Activated gamma-delta T cell treated with Interleukin-2 at 50 U/mL for 16 hours (primary cell): Measurements from ENCODE around the gene OPRL1.

Experiments used
- DNase-seq: peaks from one replicate; pipeline ENCODE4 v3.0.0-alpha.2; 2020

Gene OPRL1

DNA sequence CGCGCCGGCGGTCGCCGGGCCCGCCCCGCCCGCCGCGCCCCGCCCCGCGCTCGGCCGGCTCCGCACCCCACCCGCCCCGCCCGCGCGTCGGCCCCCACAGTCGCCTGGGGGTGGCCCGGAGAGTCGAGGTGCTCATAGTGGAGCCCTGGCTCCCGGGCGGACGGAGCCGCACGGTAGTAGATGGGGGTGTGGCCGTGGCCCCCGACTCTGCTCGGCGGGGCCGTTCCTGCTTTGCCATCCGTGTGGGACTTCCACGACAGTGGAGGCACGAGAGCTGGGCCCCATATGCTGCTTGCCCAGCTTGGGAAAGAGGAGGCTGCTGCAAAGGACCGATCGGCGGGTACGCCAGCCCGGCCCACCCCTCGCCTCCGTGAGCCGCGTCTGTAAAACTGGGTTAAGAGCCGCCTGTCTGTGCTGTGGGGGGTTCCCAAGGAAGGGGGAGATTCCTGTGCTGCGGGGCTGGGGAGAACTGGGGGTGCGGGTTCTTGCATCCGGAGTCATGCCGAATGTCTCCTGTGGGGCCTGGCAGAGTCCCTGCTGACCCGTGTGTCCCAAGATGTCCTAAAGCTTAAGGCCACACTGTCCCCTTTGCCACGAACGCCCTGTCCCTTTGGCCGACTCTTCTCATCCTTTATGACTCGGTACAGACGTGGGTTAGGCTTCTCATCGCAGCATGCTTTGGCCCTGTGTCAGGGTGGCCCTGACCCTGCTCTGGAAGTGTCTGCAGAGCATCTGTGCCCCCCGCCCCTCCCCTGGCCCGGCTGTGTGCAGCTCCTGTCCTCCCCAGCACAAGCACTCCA is at the start of gene OPRL1:
OPRL1 (plus strand) TSS at position 70 of the 800 bp plus-strand sequence. CDS start 12,639 bp downstream, outside the sequence.
- peak; percentile 35 for DNase-seq

- no peak for DNase-seq
These were observed 49.3 kb upstream of the OPRL1 start for GRCh38 chr20:64030371-64031134.

DNA sequence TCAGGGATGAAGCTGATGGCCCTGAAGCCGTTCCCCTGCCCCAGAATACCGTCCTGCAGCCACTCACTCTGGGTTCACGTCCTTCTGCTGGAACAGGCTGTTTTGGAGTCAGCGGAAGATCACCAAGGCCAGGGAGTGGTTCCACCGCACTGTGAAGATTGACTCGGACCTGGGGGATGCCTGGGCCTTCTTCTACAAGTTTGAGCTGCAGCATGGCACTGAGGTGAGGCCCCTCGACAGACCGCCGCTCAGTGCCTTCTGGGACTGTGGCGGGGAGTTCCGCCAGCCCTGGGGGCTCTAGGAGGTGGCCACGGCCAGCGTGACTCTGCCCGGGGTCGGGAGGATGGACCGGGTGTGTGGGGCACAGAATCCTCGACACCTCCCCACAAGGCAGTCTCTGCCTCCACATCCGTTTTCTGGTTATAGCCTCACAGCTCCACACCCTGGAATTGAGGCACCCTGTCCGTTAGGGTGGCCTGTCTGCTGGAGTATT is 48.0 kb upstream of the OPRL1 start:
- no peak for DNase-seq

GRCh38 chr20:64032706-64033624 is 46.9 kb upstream of the OPRL1 start:
- DNase-seq: no peak

GRCh38 chr20:64033981-64034493 is 45.8 kb upstream of the OPRL1 start:
- no peak for DNase-seq

- DNase-seq: no peak
These were observed 44.6 kb upstream of the OPRL1 start for GRCh38 chr20:64035066-64035932.

GRCh38 chr20:64035933-64036345 is 43.9 kb upstream of the OPRL1 start, which contains the start of gene C20orf204:
Gene C20orf204 (plus strand): TSS chr20:64036182. CDS start chr20:64036324, 142 bp downstream.
- no peak for DNase-seq

DNA sequence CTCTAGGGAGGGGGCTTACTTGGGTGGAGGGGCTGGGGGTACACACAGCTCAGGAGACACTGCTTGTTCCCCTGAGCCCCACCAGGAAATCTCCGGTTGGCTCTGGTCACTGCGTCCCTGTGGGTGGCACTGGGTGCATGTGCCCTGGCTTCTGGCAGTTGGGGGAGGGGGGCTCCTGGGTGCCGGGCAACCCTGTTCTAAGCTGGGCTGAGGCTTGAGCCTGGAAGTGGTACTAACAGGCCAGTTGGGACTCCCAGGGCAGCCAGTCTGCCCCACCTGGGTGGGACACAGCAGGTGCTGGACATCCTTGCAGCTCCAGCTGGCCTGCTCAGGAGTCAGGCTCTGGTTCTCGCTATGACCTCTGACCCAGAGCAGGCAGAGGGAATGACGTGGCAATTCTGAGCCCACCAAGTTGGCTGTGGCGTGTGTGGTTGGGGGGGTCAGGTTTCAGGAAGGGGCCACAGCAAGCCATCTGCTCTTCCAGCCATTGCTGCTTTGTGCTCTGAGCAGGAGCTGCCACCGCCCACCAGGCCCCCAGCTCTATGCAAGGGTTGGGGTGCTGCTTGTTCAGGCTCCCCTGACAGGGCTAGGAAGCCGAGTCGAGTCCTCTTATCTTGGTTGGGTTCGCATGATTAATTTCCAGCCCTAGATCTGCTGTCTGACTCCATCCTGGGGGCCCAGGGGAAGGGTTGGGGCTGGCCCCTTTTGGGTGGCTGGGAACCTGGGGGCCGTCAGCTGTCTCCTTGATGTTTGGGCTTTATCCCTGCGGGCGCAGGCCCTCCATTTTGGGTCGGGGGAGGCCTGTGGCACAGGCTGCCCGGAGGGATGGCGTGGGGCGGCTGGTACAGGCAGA is 43.3 kb upstream of the OPRL1 start:
- DNase-seq: no peak

GRCh38 chr20:64037199-64037497 is 42.7 kb upstream of the OPRL1 start:
- DNase-seq: no peak

DNA sequence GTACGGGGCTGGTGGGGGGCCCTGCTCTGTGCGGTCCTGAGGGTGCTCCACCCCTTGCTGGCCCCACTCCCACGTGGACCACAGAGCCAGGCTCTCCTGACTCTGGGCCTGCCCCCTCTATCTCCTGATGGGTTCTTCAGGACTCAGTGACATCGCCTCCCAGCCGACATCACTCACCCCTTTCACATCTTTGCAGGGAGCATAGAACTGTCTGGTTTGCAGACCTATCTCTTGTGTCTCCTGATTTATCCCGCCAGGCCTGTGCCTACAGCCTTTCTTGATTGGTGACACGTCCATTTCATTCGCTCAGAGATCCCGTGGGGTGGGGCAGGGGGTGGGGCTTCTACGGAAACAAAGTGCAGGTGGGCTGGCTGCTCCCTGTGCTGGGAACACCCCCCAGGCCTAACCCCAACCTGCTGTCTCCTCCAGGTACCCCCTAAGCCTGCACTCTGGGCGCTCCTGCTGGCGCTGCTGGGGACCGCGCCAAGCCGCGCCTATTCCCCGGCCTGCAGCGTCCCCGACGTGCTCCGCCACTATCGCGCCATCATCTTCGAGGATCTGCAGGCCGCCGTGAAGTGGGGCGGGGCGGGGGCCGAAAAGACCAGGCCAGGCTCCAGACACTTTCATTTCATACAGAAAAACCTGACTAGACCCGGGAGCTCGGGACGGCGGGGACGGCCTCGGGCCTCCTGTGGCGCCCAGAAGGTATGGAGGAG is 42.2 kb upstream of the OPRL1 start:
- DNase-seq: no peak

GRCh38 chr20:64038224-64038564 is 41.7 kb upstream of the OPRL1 start:
- no peak for DNase-seq

DNA sequence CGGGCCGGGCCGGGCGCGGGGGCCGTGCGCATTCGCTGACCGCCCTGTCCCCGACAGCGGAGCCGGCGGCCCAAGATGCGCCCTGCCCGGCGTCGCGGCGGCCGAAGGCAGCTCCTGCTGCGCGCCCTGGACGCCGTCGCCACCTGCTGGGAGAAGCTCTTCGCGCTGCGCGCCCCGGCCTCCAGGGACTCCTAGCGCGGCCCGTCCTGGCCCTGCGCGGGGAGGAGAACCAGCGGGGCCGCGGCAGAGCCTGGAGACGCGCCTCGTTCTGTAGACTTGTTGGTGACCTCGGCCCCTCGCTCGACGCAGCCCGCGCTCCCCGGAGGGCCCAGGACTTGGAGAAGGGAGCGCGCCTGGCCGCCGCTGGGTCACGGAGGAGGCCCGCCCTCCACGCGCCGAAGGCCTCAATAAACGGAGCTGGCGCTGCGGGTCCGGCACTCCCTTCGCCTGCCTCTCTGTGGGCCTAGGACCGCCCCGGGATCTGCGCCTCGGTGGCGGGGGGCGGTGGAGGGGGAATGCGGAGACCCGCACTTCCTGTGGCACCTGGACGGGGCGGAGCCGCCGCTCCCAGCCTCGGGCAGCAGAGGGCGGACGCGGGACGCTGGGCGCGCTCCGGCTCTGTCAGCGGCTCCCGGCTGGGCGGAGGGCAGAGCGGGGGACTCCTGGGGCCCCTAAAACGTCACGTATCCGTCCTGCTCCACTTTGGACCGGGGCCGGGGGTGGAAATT is 41.2 kb upstream of the OPRL1 start:
- DNase-seq: peak; percentile 72

GRCh38 chr20:64039293-64040160 is 40.4 kb upstream of the OPRL1 start:
- DNase-seq: no peak

DNA sequence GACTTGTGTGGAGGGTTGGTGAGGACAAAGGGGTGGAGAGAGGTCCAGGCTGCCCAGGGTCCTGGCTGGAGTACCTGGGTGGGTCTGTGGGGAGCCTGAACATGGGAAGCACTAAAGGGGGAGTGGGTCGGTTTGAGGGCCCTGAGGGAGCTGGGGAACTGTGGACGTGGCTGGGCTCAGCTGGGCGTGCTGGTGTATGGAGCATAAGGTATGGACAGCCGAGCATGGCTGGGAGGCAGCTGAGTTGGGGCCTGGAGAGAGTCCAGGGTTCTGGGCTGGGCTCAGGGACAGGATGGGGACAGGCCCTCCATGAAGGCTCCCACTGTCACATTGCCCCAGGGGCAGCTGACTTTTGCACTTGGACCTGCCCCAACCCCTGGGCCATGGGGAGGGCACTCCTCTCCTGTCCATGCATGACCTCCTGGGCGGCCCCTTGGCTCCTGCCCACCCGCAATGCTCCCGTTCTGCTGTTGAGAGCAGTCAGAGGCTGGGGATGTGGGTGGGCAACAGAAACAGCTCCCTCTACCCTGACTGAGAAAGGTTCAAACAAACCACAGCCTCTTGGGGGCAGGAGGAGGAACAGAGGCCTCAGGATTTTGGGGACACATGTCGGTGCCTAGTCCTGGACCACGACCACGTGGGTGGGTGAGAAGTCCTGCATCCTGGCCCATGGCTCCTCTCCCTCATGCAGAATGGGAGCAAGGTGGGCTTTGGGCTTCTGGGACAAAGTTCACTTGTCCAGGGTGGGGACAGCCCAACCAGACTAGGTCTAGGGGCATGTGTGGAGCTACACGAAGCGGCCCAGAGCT is 39.4 kb upstream of the OPRL1 start:
- no peak for DNase-seq

DNA sequence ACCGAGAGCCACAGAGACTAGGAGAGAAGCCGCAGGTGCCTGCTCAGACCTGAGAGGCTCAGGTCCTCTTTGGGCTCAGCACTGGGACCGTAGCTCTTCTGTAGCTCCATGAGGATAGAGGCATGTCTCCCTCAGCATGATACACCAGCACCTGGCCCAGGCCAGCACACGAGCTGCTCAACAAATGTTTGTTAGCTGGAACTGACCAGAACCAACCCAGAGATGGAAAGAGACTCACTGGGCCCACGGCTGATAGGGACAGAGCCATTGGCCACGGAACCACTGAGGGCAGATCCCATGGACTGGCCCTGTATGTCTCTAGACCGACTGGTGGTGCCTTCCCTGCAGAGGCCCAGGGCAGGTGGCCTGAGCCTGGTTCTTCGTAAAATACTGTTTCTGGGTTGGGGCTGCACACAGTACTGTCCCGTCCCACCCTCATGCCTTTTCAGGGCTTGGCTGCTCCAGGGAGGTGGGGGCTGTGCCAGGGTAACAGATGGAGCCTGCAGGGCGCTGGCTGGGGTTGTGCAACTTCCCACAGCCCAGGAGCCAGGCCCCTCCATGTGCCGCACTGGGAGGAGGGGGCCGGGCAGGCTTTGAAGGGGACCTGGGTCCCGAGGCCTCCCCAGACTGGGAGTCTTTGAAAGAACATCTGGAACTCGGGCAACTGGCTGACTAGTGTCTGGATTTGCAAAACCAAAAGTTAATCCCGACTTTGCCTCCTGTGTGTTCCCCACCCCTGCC is 38.7 kb upstream of the OPRL1 start:
- no peak for DNase-seq

- DNase-seq: no peak
These were observed 38.2 kb upstream of the OPRL1 start for GRCh38 chr20:64041781-64042053.
